DMS 273 treated with DMSO at 0.1 percent for 48 hours (cell line): Measurements from ENCODE around the gene PANX2.
"Not testable (repeated sequence)": the region's sequence is repeated elsewhere in the genome, so short reads cannot be mapped to it uniquely, and the experiment has no call there.

Experiments
- DNase-seq: peaks from one replicate; lab custom pipeline; 2025; lab: John Stamatoyannopoulos, UW

The PANX2 gene, protein sequence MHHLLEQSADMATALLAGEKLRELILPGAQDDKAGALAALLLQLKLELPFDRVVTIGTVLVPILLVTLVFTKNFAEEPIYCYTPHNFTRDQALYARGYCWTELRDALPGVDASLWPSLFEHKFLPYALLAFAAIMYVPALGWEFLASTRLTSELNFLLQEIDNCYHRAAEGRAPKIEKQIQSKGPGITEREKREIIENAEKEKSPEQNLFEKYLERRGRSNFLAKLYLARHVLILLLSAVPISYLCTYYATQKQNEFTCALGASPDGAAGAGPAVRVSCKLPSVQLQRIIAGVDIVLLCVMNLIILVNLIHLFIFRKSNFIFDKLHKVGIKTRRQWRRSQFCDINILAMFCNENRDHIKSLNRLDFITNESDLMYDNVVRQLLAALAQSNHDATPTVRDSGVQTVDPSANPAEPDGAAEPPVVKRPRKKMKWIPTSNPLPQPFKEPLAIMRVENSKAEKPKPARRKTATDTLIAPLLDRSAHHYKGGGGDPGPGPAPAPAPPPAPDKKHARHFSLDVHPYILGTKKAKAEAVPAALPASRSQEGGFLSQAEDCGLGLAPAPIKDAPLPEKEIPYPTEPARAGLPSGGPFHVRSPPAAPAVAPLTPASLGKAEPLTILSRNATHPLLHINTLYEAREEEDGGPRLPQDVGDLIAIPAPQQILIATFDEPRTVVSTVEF

GRCh38 chr22:50170453-50171318 lies at the start of gene PANX2:
Gene PANX2, plus strand, starts transcription at chr22:50170731. Its CDS starts 0 bp downstream, at chr22:50170731.
- no peak for DNase-seq

GRCh38 chr22:50121202-50121740 lies 49.3 kb upstream of the PANX2 start:
- DNase-seq: no peak

GRCh38 chr22:50123119-50123518 lies 47.4 kb upstream of the PANX2 start:
- DNase-seq: no peak

DNA sequence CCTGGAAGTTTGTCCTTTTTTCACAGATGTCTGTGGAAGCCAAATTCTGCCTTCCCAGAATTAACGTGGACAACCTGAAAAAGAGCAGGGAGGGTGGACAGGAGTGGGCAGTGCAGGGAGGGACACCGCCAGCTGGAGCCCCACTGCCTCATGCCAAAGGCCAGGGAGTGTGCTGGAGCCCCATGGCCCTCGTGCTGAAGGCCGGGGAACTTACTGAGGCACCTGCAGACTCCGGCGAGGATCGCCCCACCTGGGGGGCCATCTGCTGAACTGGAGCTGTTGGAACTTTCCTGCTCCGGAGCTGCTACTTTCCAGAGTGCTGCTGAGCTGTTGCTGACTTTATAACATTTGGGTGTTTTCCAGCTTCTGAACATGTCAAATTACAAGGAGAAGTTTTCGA lies 45.5 kb upstream of the PANX2 start:
- DNase-seq: no peak

DNA sequence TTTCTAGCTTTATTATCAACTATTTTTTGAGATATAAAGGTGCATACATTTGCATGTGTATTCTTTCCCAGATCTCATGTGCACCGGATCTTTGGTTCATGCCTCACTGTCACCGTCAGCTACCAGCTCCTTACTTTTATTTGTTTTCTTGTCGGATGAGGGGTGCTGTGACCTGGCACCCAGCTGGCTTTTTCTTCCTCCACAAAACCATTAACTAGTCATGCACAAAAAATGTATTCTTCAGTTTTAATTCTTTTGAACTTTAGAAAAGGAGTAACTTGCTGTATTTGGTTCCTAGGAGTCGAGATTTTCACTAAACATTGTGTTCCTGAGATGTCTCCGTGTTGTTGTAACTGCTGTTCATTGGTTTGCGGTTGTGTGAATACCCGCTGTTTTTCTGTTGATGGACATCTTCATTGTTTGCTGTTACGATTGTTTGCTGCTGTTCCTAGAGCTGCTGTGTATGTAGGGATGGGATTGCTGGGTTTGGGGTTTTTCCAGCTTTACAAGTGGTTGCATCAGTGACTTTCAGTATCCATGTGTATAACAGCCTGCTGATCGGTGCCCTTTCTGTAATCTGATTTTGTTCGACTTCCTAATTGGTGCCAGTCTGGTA lies 41.3 kb upstream of the PANX2 start:
- DNase-seq: no peak

- no peak for DNase-seq
These were observed 38.6 kb upstream of the PANX2 start for GRCh38 chr22:50131894-50132293.

DNA sequence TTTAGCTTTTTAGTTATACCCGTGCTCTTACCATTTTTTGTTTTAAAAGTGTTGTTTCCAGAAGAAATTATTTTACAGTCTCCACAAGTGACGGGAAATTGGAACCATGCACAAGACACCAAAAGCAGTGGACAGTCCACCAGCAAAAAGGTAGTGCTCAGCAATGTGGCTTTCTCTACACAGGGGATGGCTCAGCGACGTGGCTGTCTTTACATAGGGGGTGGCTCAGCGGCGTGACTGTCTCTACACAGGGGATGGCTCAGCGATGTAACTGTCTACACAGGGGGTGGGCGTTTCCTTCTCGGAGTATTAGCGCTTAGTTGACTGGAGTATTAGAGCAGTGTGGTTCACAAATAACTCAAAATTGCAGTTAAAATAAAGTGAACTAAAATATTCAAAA lies 36.0 kb upstream of the PANX2 start:
- DNase-seq: no peak

GRCh38 chr22:50136581-50137015 lies 33.9 kb upstream of the PANX2 start:
- no peak for DNase-seq

GRCh38 chr22:50137277-50137676 lies 33.3 kb upstream of the PANX2 start:
- not testable (repeated sequence) for DNase-seq

GRCh38 chr22:50138041-50138440 lies 32.5 kb upstream of the PANX2 start:
- no peak for DNase-seq

DNA sequence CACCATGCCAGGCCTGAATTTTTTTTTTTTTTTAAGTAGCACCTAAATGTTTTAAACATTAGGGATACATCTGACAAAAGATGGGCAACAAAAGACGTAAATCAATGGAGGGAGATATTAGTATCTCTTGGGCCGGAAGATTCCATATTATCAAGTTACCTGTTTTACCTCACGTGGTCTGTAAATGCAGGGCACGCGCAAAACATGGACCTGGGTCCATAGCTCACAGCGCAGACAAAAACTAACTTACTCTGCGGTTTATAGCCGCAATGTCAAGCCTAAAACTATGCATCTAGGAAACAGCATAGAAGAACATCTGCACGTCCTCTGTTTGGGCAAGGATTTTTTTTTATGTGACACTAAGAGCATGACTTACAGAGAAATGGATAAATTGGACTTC lies 31.5 kb upstream of the PANX2 start:
- DNase-seq: no peak

GRCh38 chr22:50139843-50140415 lies 30.6 kb upstream of the PANX2 start:
- no peak for DNase-seq

- no peak for DNase-seq
These were observed 29.9 kb upstream of the PANX2 start for GRCh38 chr22:50140615-50141014.

GRCh38 chr22:50141462-50141861 lies 29.1 kb upstream of the PANX2 start:
- DNase-seq: no peak

- DNase-seq: no peak
These were observed 28.6 kb upstream of the PANX2 start for GRCh38 chr22:50141891-50142363.

GRCh38 chr22:50143096-50143495 lies 27.4 kb upstream of the PANX2 start:
- DNase-seq: no peak

DNA sequence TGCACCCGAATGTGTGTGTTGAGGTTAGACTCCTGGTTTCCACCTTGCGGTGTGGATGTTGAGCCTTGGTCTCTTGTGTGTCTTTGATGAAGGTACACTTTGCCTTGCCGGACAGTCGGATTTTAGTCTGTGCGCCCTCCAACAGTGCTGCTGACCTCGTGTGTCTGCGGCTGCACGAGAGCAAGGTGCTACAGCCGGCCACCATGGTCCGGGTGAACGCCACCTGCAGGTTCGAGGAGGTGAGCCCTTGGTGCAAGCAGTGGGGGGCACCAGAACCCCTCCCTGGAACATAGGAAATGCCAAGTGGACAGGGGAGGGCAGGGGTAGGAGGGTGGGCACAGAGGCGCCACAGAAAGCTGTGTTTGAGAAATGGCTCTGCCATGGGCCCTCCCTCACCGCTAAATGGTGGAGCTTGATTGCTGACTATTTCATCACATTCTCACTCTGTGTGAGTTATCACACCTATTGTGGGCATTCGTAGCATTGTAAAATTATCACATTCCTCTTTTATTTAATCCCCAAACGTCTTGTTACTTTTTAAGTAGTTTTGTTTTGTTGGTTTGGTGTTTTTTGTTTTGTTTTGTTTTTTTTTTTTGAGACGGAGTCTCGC lies 26.4 kb upstream of the PANX2 start:
- no peak for DNase-seq

GRCh38 chr22:50145721-50146438 lies 24.7 kb upstream of the PANX2 start:
- DNase-seq: no peak

GRCh38 chr22:50146439-50147238 lies 23.9 kb upstream of the PANX2 start:
- no peak for DNase-seq
